ENCODE results near the gene SS18.

DNA sequence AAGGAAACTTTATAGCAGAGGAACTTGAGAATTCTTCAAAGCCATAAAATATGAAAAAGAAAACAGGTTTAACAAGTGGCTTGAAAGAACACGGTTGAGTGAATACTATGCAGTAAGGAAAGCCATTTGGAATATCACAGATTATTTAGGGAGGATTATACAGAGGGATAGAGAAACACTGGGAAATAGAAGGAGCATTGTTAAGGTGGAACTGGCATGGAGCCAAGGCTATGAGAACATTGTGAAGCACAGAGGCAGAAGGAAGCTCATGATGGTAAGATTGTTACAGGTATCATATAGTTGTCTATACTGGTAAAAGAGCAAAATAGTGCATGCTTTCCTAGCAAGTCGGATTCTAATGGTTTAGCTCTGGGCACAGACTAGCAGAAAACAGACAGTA is 87.1 kb downstream of the SS18 start:
- TF ChIP-seq, protein P1, sequence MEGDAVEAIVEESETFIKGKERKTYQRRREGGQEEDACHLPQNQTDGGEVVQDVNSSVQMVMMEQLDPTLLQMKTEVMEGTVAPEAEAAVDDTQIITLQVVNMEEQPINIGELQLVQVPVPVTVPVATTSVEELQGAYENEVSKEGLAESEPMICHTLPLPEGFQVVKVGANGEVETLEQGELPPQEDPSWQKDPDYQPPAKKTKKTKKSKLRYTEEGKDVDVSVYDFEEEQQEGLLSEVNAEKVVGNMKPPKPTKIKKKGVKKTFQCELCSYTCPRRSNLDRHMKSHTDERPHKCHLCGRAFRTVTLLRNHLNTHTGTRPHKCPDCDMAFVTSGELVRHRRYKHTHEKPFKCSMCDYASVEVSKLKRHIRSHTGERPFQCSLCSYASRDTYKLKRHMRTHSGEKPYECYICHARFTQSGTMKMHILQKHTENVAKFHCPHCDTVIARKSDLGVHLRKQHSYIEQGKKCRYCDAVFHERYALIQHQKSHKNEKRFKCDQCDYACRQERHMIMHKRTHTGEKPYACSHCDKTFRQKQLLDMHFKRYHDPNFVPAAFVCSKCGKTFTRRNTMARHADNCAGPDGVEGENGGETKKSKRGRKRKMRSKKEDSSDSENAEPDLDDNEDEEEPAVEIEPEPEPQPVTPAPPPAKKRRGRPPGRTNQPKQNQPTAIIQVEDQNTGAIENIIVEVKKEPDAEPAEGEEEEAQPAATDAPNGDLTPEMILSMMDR (IDR thresholded peaks at IDR 0.05; ENCODE audit: low read depth, low read length, missing input control), result no peak
- TF ChIP-seq MAX (IDR thresholded peaks at IDR 0.05) (no peak), RXRA (IDR thresholded peaks at IDR 0.05) (no peak), TAF1 (conservative IDR thresholded peaks at IDR 0.05) (no peak)
